Measurements from ENCODE around the gene KCNH1.

The KCNH1 gene

GRCh38 chr1:210722410-210723081 lies 411.4 kb downstream of the KCNH1 start:
- TF ChIP-seq, protein P1, sequence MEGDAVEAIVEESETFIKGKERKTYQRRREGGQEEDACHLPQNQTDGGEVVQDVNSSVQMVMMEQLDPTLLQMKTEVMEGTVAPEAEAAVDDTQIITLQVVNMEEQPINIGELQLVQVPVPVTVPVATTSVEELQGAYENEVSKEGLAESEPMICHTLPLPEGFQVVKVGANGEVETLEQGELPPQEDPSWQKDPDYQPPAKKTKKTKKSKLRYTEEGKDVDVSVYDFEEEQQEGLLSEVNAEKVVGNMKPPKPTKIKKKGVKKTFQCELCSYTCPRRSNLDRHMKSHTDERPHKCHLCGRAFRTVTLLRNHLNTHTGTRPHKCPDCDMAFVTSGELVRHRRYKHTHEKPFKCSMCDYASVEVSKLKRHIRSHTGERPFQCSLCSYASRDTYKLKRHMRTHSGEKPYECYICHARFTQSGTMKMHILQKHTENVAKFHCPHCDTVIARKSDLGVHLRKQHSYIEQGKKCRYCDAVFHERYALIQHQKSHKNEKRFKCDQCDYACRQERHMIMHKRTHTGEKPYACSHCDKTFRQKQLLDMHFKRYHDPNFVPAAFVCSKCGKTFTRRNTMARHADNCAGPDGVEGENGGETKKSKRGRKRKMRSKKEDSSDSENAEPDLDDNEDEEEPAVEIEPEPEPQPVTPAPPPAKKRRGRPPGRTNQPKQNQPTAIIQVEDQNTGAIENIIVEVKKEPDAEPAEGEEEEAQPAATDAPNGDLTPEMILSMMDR (conservative IDR thresholded peaks at IDR 0.05), result no peak
- no peak overlapping the region for H3K27ac ChIP-seq

DNA sequence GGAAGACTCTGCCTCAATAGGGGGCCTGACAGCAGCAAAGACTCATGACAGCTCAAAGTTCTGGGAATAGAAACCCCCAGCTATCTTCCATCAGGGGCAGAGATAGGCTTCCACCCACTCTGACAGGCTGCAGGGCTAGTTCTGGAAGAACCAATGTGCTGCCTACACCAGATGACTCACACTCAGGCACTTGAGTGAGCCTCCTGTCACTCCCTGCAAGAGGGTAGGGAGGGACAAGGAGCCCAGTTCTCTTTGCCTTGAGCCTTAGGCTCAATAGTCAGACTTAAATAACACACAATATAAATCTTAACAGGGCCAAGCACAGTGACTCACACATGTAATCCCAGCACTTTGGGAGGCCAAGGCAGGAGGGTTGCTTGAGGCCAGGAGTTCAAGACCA lies 418.9 kb downstream of the KCNH1 start:
- TF ChIP-seq, protein P1 (conservative IDR thresholded peaks at IDR 0.05), result no peak
- no peak overlapping the region for H3K27ac ChIP-seq

GRCh38 chr1:210711825-210712612 lies 421.9 kb downstream of the KCNH1 start:
- H3K27ac ChIP-seq, result no peak overlapping the region

GRCh38 chr1:210709701-210710100 lies 424.2 kb downstream of the KCNH1 start:
- no peak overlapping the region; the same call in 1 of the 2 replicates for H3K27ac ChIP-seq
- TF ChIP-seq, protein P1 (conservative IDR thresholded peaks at IDR 0.05), result no peak

More at GRCh38 chr1:210711825-210712612, 421.9 kb downstream of the KCNH1 start:
- TF ChIP-seq, protein P1 (conservative IDR thresholded peaks at IDR 0.05), result peak; percentile 60

DNA sequence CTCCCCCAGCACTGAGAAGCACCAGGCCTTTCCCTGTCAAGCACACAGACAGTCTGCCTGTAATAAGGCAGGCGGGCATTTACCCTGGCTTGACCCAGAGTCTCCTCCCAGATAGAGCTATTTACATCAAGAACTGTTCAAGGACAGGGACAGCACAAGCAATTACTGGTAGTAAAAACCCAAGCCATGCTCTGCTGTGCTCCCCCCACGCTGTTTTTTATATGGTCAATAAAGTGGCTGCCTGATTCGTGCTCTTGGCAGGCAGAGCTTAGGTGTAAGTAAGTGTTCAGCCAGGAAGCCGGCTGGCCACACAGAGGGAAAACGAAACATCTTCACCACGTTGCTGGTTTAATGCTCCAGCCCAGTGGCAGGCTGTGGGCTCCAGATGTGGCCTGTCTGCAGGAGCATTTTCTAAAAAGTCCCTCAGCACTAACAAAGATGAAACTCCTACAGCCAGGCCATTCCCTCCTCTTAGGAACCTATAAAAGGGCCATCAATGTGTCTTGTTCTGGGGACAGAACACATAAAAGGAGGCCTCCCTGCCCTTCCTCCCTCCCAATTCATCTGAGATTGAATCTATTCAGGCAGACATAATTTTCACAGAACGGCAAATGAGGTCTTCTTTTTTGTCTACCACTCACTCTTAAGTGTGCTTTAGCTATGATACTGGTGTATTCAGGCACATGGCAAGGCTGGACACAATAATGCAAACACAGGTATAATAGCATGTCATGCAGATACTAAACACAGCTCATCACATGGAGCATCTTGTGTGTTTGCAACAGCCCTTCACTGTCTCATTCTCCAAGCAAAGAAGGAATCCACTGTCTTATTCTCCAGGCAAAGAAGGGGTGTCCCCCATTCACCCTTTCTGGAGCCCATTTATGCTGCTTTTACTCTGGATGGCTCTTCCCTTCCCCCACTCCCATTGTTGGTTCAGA lies 426.4 kb downstream of the KCNH1 start:
- TF ChIP-seq, protein P1 (conservative IDR thresholded peaks at IDR 0.05), result no peak
- peak overlapping the region; percentile 77 for H3K27ac ChIP-seq

DNA sequence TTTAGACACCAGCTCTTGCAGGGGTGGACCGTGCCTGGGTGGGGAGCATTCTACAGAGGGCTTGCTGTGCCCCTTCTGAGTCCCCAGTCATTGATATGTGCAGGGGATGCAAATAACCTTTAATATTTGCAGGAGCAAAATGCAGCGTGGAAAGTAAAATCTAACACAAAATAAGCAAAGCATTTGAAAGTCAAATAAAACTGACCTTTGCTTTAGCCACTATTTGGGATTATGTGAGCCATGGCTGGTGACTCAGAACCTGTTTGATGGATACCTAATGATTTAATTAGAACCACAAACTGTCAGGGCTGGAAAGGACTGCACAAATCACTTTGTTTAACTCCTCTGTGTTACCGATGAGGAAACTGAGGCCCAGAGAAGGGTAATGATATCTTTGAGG lies 427.7 kb downstream of the KCNH1 start:
- peak overlapping the region; percentile 77 for H3K27ac ChIP-seq
- TF ChIP-seq, protein P1 (conservative IDR thresholded peaks at IDR 0.05), result no peak

Measured in VCaP (cell line).